ENCODE measurements around the gene TGFB3. TPM values are rescaled to one million over a fixed set of nuclear protein-coding genes. Genes with fewer than 3 reads are reported as not detected.

TGFB3 gene
- polyA plus RNA-seq, 1 donor (not counting 4 experiments of a cell fraction or from before 2014, with no cell fraction given), result 1.1 TPM

- FAIRE-seq, result no peak
- no peaks in the 10 kb centered on the region for H3K27me3 ChIP-seq (ENCODE audit: control insufficient read depth, extremely low read depth, insufficient read depth, low read length)
- H3K4me2 ChIP-seq (ENCODE audit: control insufficient read depth, extremely low read depth, insufficient read depth, low read depth, low read length), result no peak overlapping the region
- H3K36me3 ChIP-seq (ENCODE audit: control insufficient read depth in 2 of 2, extremely low read depth in 1 of 2, insufficient read depth in 2 of 2, low read length in 2 of 2), result peaks cover 0 to 1% of the 10 kb centered on the region in 2 experiments
- DNase-seq (ENCODE audit: low read depth, low spot score), result no peak
- H4K20me1 ChIP-seq (ENCODE audit: control insufficient read depth, extremely low read depth, insufficient read depth, low read length), result no peaks in the 10 kb centered on the region
- H3K4me3 ChIP-seq (ENCODE audit: control insufficient read depth in 2 of 3, extremely low read depth in 1 of 3, insufficient read depth in 2 of 3, low read depth in 1 of 3, low read length in 3 of 3), result no peak overlapping the region
- no peak for TF ChIP-seq CTCF (optimal IDR thresholded peaks at IDR 0.05 in 1 of 3, IDR thresholded peaks at IDR 0.05 in 1 of 3, conservative IDR thresholded peaks at IDR 0.05 in 1 of 3; ENCODE audit: extremely low read depth in 1 of 3, insufficient read depth in 2 of 3, low read length in 3 of 3)
- no peak for TF ChIP-seq EZH2 (IDR thresholded peaks at IDR 0.05; ENCODE audit: low read length)
- no peak overlapping the region for H2AFZ ChIP-seq (ENCODE audit: control insufficient read depth, low read length)
- H3K9me1 ChIP-seq (ENCODE audit: control insufficient read depth, extremely low read depth, insufficient read depth, low read length), result no peaks in the 10 kb centered on the region
- dilution Hi-C loops (cut with MboI; ENCODE audit: extremely low pct_ligation_motif_present, low sequenced_read_pairs), result no loop called here
- no peak overlapping the region for H3K27ac ChIP-seq (ENCODE audit: control insufficient read depth, insufficient read depth, low read length)
- H3K9ac ChIP-seq (ENCODE audit: control insufficient read depth, extremely low read depth, insufficient read depth, low read length), result no peak overlapping the region
- peaks cover 4% of the 10 kb centered on the region for H3K4me1 ChIP-seq (ENCODE audit: control insufficient read depth, extremely low read depth, insufficient read depth, low read length)
- H3K9me3 ChIP-seq (ENCODE audit: control insufficient read depth, low read depth, low read length), result no peaks in the 10 kb centered on the region
- H3K79me2 ChIP-seq (ENCODE audit: control insufficient read depth, insufficient read depth, low read length), result no peaks in the 10 kb centered on the region
Observed at GRCh38 chr14:75915045-75915444, 66.8 kb downstream of the TGFB3 start.

- no peaks in the 10 kb centered on the region for H3K9me3 ChIP-seq (ENCODE audit: control insufficient read depth, low read depth, low read length)
- no peaks in the 10 kb centered on the region for H3K79me2 ChIP-seq (ENCODE audit: control insufficient read depth, insufficient read depth, low read length)
- no peak overlapping the region for H3K9ac ChIP-seq (ENCODE audit: control insufficient read depth, extremely low read depth, insufficient read depth, low read length)
- dilution Hi-C loops (cut with MboI; ENCODE audit: extremely low pct_ligation_motif_present, low sequenced_read_pairs), result no loop called here
- peaks cover 4% of the 10 kb centered on the region for H3K4me1 ChIP-seq (ENCODE audit: control insufficient read depth, extremely low read depth, insufficient read depth, low read length)
- TF ChIP-seq CTCF (optimal IDR thresholded peaks at IDR 0.05 in 1 of 3, IDR thresholded peaks at IDR 0.05 in 1 of 3, conservative IDR thresholded peaks at IDR 0.05 in 1 of 3; ENCODE audit: extremely low read depth in 1 of 3, insufficient read depth in 2 of 3, low read length in 3 of 3), result no peak
- TF ChIP-seq EZH2 (IDR thresholded peaks at IDR 0.05; ENCODE audit: low read length), result no peak
- no peaks in the 10 kb centered on the region for H3K27me3 ChIP-seq (ENCODE audit: control insufficient read depth, extremely low read depth, insufficient read depth, low read length)
- FAIRE-seq (no peak), DNase-seq (ENCODE audit: low read depth, low spot score) (no peak)
- no peak overlapping the region for H2AFZ ChIP-seq (ENCODE audit: control insufficient read depth, low read length)
- H4K20me1 ChIP-seq (ENCODE audit: control insufficient read depth, extremely low read depth, insufficient read depth, low read length), result no peaks in the 10 kb centered on the region
- H3K4me3 ChIP-seq (ENCODE audit: control insufficient read depth in 2 of 3, extremely low read depth in 1 of 3, insufficient read depth in 2 of 3, low read depth in 1 of 3, low read length in 3 of 3), result no peak overlapping the region
- H3K4me2 ChIP-seq (ENCODE audit: control insufficient read depth, extremely low read depth, insufficient read depth, low read depth, low read length), result no peak overlapping the region
- H3K36me3 ChIP-seq (ENCODE audit: control insufficient read depth in 2 of 2, extremely low read depth in 1 of 2, insufficient read depth in 2 of 2, low read length in 2 of 2), result peaks cover under 1 to 1% of the 10 kb centered on the region in 2 experiments
- H3K27ac ChIP-seq (ENCODE audit: control insufficient read depth, insufficient read depth, low read length), result no peak overlapping the region
- no peaks in the 10 kb centered on the region for H3K9me1 ChIP-seq (ENCODE audit: control insufficient read depth, extremely low read depth, insufficient read depth, low read length)
Observed at GRCh38 chr14:75913183-75913582, 68.6 kb downstream of the TGFB3 start.
